ENCODE results near the gene AFF2.

GRCh38 chrX:148698221-148698620 is 197.8 kb downstream of the AFF2 start:
- TF ChIP-seq CTCF (IDR thresholded peaks at IDR 0.05) (no peak), POLR2A (IDR thresholded peaks at IDR 0.05) (no peak)

Measured in uterus (tissue), 2 donors.